Endothelial cell (in vitro differentiated cells): ENCODE results near the gene SAMD4A. TPM values are rescaled to one million over a fixed set of nuclear protein-coding genes. Genes with fewer than 3 reads are reported as not detected.

Source experiments
- DNase-seq: peaks from one replicate; pipeline ENCODE4 v3.0.0; 2021; ENCODE audit warnings: low spot score
- H3K27ac Mint-ChIP-seq: one replicate; pipeline ENCODE4 v1.8.0; 2021; ENCODE audit warnings: mixed read lengths, inconsistent platforms; ENCODE audit not compliant: unreplicated experiment
- H3K27me3 Mint-ChIP-seq: one replicate; pipeline ENCODE4 v1.8.0; 2021; ENCODE audit warnings: mild to moderate bottlenecking, moderate library complexity, mixed read lengths, inconsistent platforms; ENCODE audit not compliant: unreplicated experiment
- H3K36me3 Mint-ChIP-seq: one replicate; pipeline ENCODE4 v1.8.0; 2021; ENCODE audit warnings: mild to moderate bottlenecking, low read depth, mixed read lengths, inconsistent platforms; ENCODE audit not compliant: unreplicated experiment
- H3K4me1 Mint-ChIP-seq: one replicate; pipeline ENCODE4 v1.8.0; 2021; ENCODE audit warnings: mild to moderate bottlenecking, mixed read lengths, inconsistent platforms; ENCODE audit not compliant: unreplicated experiment
- H3K4me3 Mint-ChIP-seq: one replicate; pipeline ENCODE4 v1.8.0; 2021; ENCODE audit warnings: mild to moderate bottlenecking, mixed read lengths, inconsistent platforms; ENCODE audit not compliant: unreplicated experiment
- H3K9me3 Mint-ChIP-seq: one replicate; pipeline ENCODE4 v1.8.0; 2021; ENCODE audit warnings: mixed read lengths, inconsistent platforms; ENCODE audit not compliant: unreplicated experiment
- CTCF ChIP-seq: fragments of 200-600 bp; sonication (generic); IDR thresholded peaks from one replicate; pipeline ENCODE4 v1.5.0; 2021; ENCODE audit warnings: antibody characterized with exemption; ENCODE audit not compliant: unreplicated experiment
- total RNA-seq: library from RNA; stranded (reverse); fragmentation: NEBNext Ultra II Directional; extraction: Animal tissue kit (Norgen Biotek cat#: 25700); gene quantifications from one replicate; pipeline ENCODE4 v1.2.1, GENCODE V29; 2021; ENCODE audit not compliant: unreplicated experiment

SAMD4A gene
- total RNA-seq, 1 donor from 2014 or later, result 9.2 TPM

GRCh38 chr14:54781961-54782750 is 215.2 kb downstream of the SAMD4A start:
- no peak for DNase-seq
- Mint-ChIP-seq H3K4me1 (no peaks in the 10 kb centered on the region), H3K27me3 (peaks cover 3% of the 10 kb centered on the region), H3K4me3 (no peak overlapping the region), H3K36me3 (peaks cover 4% of the 10 kb centered on the region), H3K9me3 (no peaks in the 10 kb centered on the region), H3K27ac (no peak overlapping the region)
- TF ChIP-seq CTCF, result no peak

- no peak for TF ChIP-seq CTCF
- no peak overlapping the region for H3K27ac Mint-ChIP-seq
- H3K36me3 Mint-ChIP-seq, result peaks cover 5% of the 10 kb centered on the region
- DNase-seq, result peak; percentile 31
- H3K9me3 Mint-ChIP-seq, result no peaks in the 10 kb centered on the region
- no peaks in the 10 kb centered on the region for H3K4me1 Mint-ChIP-seq
- H3K4me3 Mint-ChIP-seq, result peak overlapping the region; percentile 49
- peaks cover 3% of the 10 kb centered on the region for H3K27me3 Mint-ChIP-seq
These were observed 216.1 kb downstream of the SAMD4A start for GRCh38 chr14:54782751-54783659.

- Mint-ChIP-seq H3K9me3 (no peaks in the 10 kb centered on the region), H3K27me3 (peaks cover 6% of the 10 kb centered on the region), H3K4me1 (no peaks in the 10 kb centered on the region), H3K4me3 (peak overlapping the region; percentile 11), H3K27ac (peak overlapping the region; percentile 58), H3K36me3 (peaks cover 3% of the 10 kb centered on the region)
- TF ChIP-seq CTCF, result no peak
- no peak for DNase-seq
These were observed 216.7 kb downstream of the SAMD4A start for GRCh38 chr14:54783660-54784015.

GRCh38 chr14:54784060-54784459 is 217.1 kb downstream of the SAMD4A start:
- Mint-ChIP-seq H3K9me3 (no peaks in the 10 kb centered on the region), H3K27me3 (peaks cover 6% of the 10 kb centered on the region), H3K4me1 (no peaks in the 10 kb centered on the region), H3K27ac (peak overlapping the region; percentile 58), H3K4me3 (peak overlapping the region; percentile 11), H3K36me3 (peaks cover 3% of the 10 kb centered on the region)
- no peak for TF ChIP-seq CTCF
- DNase-seq, result no peak
